ENCODE results near the gene ATP6V1G3.
"Not testable (repeated sequence)": the region's sequence is repeated elsewhere in the genome, so short reads cannot be mapped to it uniquely, and the experiment has no call there.

The ATP6V1G3 gene

GRCh38 chr1:198497326-198498102, 43.0 kb downstream of the ATP6V1G3 start:
- peak in 3 of 56 donors; percentile 4 to 26 (median 6) for DNase-seq

- DNase-seq = no peak
Observed at GRCh38 chr1:198496216-198497143, 44.0 kb downstream of the ATP6V1G3 start.

- no peak for DNase-seq
Observed at GRCh38 chr1:198495631-198496030, 44.8 kb downstream of the ATP6V1G3 start.

- DNase-seq = no peak
Observed at GRCh38 chr1:198494658-198495103, 45.8 kb downstream of the ATP6V1G3 start.

GRCh38 chr1:198494139-198494538, 46.3 kb downstream of the ATP6V1G3 start:
- no peak for DNase-seq

GRCh38 chr1:198493329-198493728, 47.2 kb downstream of the ATP6V1G3 start:
- no peak for DNase-seq

- no peak for DNase-seq
Observed at GRCh38 chr1:198492872-198493271, 47.6 kb downstream of the ATP6V1G3 start.

GRCh38 chr1:198491596-198491995, 48.9 kb downstream of the ATP6V1G3 start:
- no peak for DNase-seq

GRCh38 chr1:198491028-198491427, 49.5 kb downstream of the ATP6V1G3 start:
- DNase-seq = no peak

GRCh38 chr1:198490224-198490623, 50.3 kb downstream of the ATP6V1G3 start:
- no peak for DNase-seq

GRCh38 chr1:198486903-198487302, 53.6 kb downstream of the ATP6V1G3 start:
- no peak for DNase-seq

- DNase-seq = no peak
Observed at GRCh38 chr1:198483645-198484044, 56.8 kb downstream of the ATP6V1G3 start.

- no peak for DNase-seq
Observed at GRCh38 chr1:198483006-198483405, 57.5 kb downstream of the ATP6V1G3 start.

- DNase-seq = no peak
Observed at GRCh38 chr1:198481661-198482060, 58.8 kb downstream of the ATP6V1G3 start.

GRCh38 chr1:198480876-198481275, 59.6 kb downstream of the ATP6V1G3 start:
- DNase-seq = no peak

GRCh38 chr1:198477354-198477753, 63.1 kb downstream of the ATP6V1G3 start:
- DNase-seq = not testable (repeated sequence)

Measured in amygdala (tissue), 56 donors.